CD4-positive, alpha-beta T cell (primary cell): ENCODE results near the gene ZNF521. TPM values are rescaled to one million over a fixed set of nuclear protein-coding genes. Genes with fewer than 3 reads are reported as not detected.

Experiments used
- ATAC-seq: fragments of 200-7000 bp; cut with Tn5 transposase; one replicate; pipeline ENCODE4 v1.10.0; 2022; ENCODE audit warnings: mild to moderate bottlenecking; ENCODE audit not compliant: poor library complexity
- CTCF ChIA-PET: fragments of 350-600 bp; sonication (Branson Sonifier 250); formaldehyde crosslinking; loops from one replicate; lab custom pipeline; 2021; ENCODE audit warnings: antibody characterized with exemption, inconsistent platforms; lab: Charles Lee
- POLR2A ChIA-PET: fragments of 350-600 bp; sonication (Branson Sonifier 250); formaldehyde crosslinking; loops from one replicate; lab custom pipeline; 2021; ENCODE audit warnings: antibody characterized with exemption, inconsistent platforms; lab: Charles Lee
- DNase-seq, 14 experiments: peaks; one replicate each; pipeline ENCODE4 v3.0.0-alpha.2; 2013 to 2020; ENCODE audit warnings: mixed read lengths in 2 of 14
- H3K27ac ChIP-seq, 2 donors: one replicate each; pipeline versions ENCODE4 v1.5.1 to v1.7.0; 2013; ENCODE audit warnings: low read length in 2 of 2, low read depth in 1 of 2, mild to moderate bottlenecking in 1 of 2
- H3K27me3 ChIP-seq, 2 experiments: 1 replicate in 1 of 2; 2 replicates in 1 of 2; pipeline versions ENCODE4 v1.6.1 to v1.7.0; 2013; ENCODE audit warnings: low read length in 2 of 2, control low read depth in 1 of 2, mild to moderate bottlenecking in 1 of 2, moderate library complexity in 1 of 2; ENCODE audit not compliant: insufficient read depth in 2 of 2, control insufficient read depth in 1 of 2
- H3K36me3 ChIP-seq: one replicate; pipeline ENCODE4 v1.6.1; 2013; ENCODE audit warnings: low read length, control low read depth; ENCODE audit not compliant: insufficient read depth
- H3K4me1 ChIP-seq: one replicate; pipeline ENCODE4 v1.6.1; 2013; ENCODE audit warnings: low read length, control low read depth; ENCODE audit not compliant: insufficient read depth
- H3K4me3 ChIP-seq: one replicate; pipeline ENCODE4 v1.5.1; 2013; ENCODE audit warnings: mild to moderate bottlenecking, low read length, moderate library complexity
- H3K9me3 ChIP-seq, 2 experiments: 1 replicate in 1 of 2; 2 replicates in 1 of 2; pipeline versions ENCODE4 v1.6.1 to v1.7.0; 2013; ENCODE audit warnings: low read length in 2 of 2, mild to moderate bottlenecking in 2 of 2, control low read depth in 1 of 2, moderate library complexity in 1 of 2; ENCODE audit not compliant: control insufficient read depth in 1 of 2, insufficient read depth in 1 of 2
- H3K27ac Mint-ChIP-seq: one replicate; pipeline ENCODE4 v1.8.0; 2020; ENCODE audit warnings: mixed read lengths
- H3K27me3 Mint-ChIP-seq: one replicate; pipeline ENCODE4 v1.8.0; 2021; ENCODE audit warnings: mixed read lengths
- H3K36me3 Mint-ChIP-seq: one replicate; pipeline ENCODE4 v1.8.0; 2021; ENCODE audit warnings: low read depth, mixed read lengths
- H3K4me1 Mint-ChIP-seq: one replicate; pipeline ENCODE4 v1.8.0; 2021; ENCODE audit warnings: low read depth, mixed read lengths
- H3K4me3 Mint-ChIP-seq: one replicate; pipeline ENCODE4 v1.8.0; 2020; ENCODE audit warnings: mild to moderate bottlenecking, mixed read lengths
- H3K9me3 Mint-ChIP-seq: one replicate; pipeline ENCODE4 v1.8.0; 2020; ENCODE audit warnings: mixed read lengths
- intact Hi-C, 2 experiments: fragments of 100-400 bp; cut with DNase I in 1 of 2; cut with micrococcal nuclease in 1 of 2; formaldehyde crosslinking; loops; one replicate each; pipeline versions ENCODE4 v1.15.1 to v1.9.0; 2023 to 2025; cut with DNase I, micrococcal nuclease
- total RNA-seq, 174 experiments: library from RNA in 2 of 174; stranded (reverse) in 2 of 174; gene quantifications; one replicate each; pipeline ENCODE4 v1.2.3 and lab custom pipeline; 2021 to 2026
- TF ChIP-seq, protein P1 (sequence below): fragments of 200-600 bp; IDR thresholded peaks from one replicate; pipeline ENCODE4 v1.8.0; 2022; ENCODE audit warnings: antibody characterized with exemption, mild to moderate bottlenecking

ZNF521 gene
- total RNA-seq, 2 experiments from 2014 or later, result not detected

DNA sequence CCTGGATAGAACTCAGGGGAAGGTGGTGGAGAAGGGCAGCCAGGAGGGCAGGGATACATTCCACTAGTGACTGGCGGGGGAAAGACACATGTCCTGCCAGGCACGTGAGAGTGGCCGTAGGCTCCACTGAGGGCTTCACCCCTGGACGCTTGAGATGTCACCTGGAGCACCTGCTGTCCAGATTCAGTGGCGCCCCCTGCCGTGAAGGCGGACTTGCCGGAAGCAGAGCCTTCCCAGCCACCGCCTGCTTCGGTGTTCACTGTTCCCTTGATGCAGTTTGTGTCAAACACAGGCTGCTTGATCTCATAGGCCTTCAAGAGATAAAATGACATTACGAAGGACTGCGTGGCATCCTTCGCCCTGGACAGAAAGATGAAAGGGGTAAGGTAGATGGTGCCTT is 335.3 kb downstream of the ZNF521 start:
- H3K4me1 ChIP-seq, result no peaks in the 10 kb centered on the region
- Mint-ChIP-seq H3K27ac (no peak overlapping the region), H3K4me3 (no peak overlapping the region), H3K36me3 (no peaks in the 10 kb centered on the region), H3K4me1 (no peaks in the 10 kb centered on the region), H3K27me3 (no peaks in the 10 kb centered on the region), H3K9me3 (no peaks in the 10 kb centered on the region)
- intact Hi-C loops, result no loop called here
- peaks cover 0 to 16% of the 10 kb centered on the region in 2 experiments for H3K9me3 ChIP-seq
- H3K36me3 ChIP-seq, result no peaks in the 10 kb centered on the region
- POLR2A ChIA-PET, result no interaction called here
- no peak overlapping the region for H3K27ac ChIP-seq
- TF ChIP-seq, protein P1, sequence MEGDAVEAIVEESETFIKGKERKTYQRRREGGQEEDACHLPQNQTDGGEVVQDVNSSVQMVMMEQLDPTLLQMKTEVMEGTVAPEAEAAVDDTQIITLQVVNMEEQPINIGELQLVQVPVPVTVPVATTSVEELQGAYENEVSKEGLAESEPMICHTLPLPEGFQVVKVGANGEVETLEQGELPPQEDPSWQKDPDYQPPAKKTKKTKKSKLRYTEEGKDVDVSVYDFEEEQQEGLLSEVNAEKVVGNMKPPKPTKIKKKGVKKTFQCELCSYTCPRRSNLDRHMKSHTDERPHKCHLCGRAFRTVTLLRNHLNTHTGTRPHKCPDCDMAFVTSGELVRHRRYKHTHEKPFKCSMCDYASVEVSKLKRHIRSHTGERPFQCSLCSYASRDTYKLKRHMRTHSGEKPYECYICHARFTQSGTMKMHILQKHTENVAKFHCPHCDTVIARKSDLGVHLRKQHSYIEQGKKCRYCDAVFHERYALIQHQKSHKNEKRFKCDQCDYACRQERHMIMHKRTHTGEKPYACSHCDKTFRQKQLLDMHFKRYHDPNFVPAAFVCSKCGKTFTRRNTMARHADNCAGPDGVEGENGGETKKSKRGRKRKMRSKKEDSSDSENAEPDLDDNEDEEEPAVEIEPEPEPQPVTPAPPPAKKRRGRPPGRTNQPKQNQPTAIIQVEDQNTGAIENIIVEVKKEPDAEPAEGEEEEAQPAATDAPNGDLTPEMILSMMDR, result no peak
- CTCF ChIA-PET, result no interaction called here
- no peaks in the 10 kb centered on the region for H3K27me3 ChIP-seq
- H3K4me3 ChIP-seq, result no peak overlapping the region
- ATAC-seq, result no peak
- DNase-seq, result no peak

DNA sequence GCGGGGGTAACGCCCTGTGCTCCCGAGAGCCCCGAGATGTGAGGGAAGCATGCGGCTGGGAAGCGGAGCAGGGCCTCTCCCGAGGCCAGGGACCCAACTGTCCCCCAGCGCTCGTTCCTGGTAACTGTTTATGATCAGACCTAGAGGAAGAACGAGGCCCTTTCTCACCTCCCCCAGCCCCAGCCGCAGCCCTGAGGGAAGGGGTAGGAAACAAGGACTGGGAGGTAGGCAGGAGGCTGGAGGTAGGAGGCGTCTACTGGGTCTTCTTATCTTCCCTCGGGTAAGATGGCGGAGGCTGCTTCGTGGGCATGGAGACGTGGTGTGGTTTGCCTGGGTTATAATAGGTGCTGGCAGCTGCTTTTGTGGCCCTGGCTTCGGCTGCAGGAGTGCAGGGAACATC is 335.8 kb downstream of the ZNF521 start:
- Histone ChIP-seq H3K36me3 (no peaks in the 10 kb centered on the region), H3K27ac (no peak overlapping the region), H3K27me3 (no peaks in the 10 kb centered on the region), H3K9me3 (peaks cover 0 to 16% of the 10 kb centered on the region in 2 experiments), H3K4me3 (no peak overlapping the region), H3K4me1 (no peaks in the 10 kb centered on the region)
- no peaks in the 10 kb centered on the region for H3K36me3 Mint-ChIP-seq
- DNase-seq (no peak), ATAC-seq (no peak)
- no peaks in the 10 kb centered on the region for H3K9me3 Mint-ChIP-seq
- TF ChIP-seq, protein P1, result no peak
- H3K4me1 Mint-ChIP-seq, result no peaks in the 10 kb centered on the region
- POLR2A ChIA-PET, result no interaction called here
- intact Hi-C loops, result no loop called here
- no peak overlapping the region for H3K4me3 Mint-ChIP-seq
- H3K27me3 Mint-ChIP-seq, result no peaks in the 10 kb centered on the region
- no peak overlapping the region for H3K27ac Mint-ChIP-seq
- CTCF ChIA-PET, result no interaction called here
